GM06990 (cell line): ENCODE data around the gene DPAGT1.

Source experiments
- DNase-seq: peaks from one replicate; pipeline ENCODE4 v3.0.0-alpha.2; 2011; ENCODE audit not compliant: insufficient read length; ENCODE audit errors: extremely low read depth
- H3K27me3 ChIP-seq: replicated peaks from 2 replicates; pipeline ENCODE4 v1.6.0; 2011; ENCODE audit warnings: low read length; ENCODE audit not compliant: control insufficient read depth, insufficient read depth
- H3K36me3 ChIP-seq: 2 replicates; pipeline ENCODE4 v1.5.1; 2011; ENCODE audit warnings: low read length; ENCODE audit not compliant: control insufficient read depth, insufficient read depth
- H3K4me3 ChIP-seq: replicated peaks from 2 replicates; pipeline ENCODE4 v1.5.1; 2011; ENCODE audit warnings: low read depth, mild to moderate bottlenecking, control low read depth, low read length
- TF ChIP-seq, protein P1 (sequence below): IDR thresholded peaks from 2 replicates; pipeline ENCODE4 v1.5.1; 2011; ENCODE audit warnings: low read length, control low read depth, mild to moderate bottlenecking, inconsistent platforms; ENCODE audit not compliant: insufficient read depth, poor library complexity, severe bottlenecking

Gene DPAGT1

DNA sequence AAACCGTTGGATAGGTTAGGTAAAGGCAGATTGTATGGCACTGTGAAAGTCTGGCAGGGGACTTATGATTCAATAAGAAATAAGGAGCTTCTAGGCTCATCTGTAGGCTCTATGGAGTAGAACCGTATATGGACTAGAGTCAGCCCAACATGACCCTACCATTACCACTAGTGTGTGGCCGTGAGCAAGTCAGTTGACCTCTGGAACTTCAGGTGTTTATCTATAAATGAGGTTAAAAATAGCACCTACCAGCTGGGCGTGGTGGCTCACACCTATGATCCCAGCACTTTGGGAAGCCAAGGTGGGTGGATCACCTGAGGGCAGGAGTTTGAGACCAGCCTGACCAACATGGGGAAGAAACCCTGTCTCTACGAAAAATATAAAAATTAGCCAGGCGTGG is 24.2 kb upstream of the DPAGT1 start:
- DNase-seq: no peak
- TF ChIP-seq, protein P1, sequence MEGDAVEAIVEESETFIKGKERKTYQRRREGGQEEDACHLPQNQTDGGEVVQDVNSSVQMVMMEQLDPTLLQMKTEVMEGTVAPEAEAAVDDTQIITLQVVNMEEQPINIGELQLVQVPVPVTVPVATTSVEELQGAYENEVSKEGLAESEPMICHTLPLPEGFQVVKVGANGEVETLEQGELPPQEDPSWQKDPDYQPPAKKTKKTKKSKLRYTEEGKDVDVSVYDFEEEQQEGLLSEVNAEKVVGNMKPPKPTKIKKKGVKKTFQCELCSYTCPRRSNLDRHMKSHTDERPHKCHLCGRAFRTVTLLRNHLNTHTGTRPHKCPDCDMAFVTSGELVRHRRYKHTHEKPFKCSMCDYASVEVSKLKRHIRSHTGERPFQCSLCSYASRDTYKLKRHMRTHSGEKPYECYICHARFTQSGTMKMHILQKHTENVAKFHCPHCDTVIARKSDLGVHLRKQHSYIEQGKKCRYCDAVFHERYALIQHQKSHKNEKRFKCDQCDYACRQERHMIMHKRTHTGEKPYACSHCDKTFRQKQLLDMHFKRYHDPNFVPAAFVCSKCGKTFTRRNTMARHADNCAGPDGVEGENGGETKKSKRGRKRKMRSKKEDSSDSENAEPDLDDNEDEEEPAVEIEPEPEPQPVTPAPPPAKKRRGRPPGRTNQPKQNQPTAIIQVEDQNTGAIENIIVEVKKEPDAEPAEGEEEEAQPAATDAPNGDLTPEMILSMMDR: no peak
- Histone ChIP-seq H3K27me3 (no peaks in the 10 kb centered on the region), H3K4me3 (no peak overlapping the region), H3K36me3 (peaks cover 9% of the 10 kb centered on the region)

DNA sequence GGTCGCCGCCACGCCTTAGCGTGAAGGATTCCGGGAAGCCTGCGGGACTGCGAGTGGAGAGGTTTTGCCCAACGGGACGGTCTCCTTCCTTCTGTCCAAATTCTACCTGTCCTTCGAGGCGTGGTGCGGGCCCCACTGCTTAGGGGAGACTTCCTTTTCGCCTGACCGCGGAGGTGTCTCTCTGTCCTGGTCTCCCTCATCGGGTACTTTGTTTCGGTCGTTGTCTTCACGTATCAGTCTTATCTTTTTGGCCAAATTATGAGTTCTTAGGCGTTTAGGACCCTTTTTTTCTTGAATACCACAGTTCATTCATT is 20.1 kb upstream of the DPAGT1 start:
- no peaks in the 10 kb centered on the region for H3K27me3 ChIP-seq
- TF ChIP-seq, protein P1: no peak
- H3K4me3 ChIP-seq: peak overlapping the region; percentile 99
- H3K36me3 ChIP-seq: peaks cover 7% of the 10 kb centered on the region
- DNase-seq: no peak

DNA sequence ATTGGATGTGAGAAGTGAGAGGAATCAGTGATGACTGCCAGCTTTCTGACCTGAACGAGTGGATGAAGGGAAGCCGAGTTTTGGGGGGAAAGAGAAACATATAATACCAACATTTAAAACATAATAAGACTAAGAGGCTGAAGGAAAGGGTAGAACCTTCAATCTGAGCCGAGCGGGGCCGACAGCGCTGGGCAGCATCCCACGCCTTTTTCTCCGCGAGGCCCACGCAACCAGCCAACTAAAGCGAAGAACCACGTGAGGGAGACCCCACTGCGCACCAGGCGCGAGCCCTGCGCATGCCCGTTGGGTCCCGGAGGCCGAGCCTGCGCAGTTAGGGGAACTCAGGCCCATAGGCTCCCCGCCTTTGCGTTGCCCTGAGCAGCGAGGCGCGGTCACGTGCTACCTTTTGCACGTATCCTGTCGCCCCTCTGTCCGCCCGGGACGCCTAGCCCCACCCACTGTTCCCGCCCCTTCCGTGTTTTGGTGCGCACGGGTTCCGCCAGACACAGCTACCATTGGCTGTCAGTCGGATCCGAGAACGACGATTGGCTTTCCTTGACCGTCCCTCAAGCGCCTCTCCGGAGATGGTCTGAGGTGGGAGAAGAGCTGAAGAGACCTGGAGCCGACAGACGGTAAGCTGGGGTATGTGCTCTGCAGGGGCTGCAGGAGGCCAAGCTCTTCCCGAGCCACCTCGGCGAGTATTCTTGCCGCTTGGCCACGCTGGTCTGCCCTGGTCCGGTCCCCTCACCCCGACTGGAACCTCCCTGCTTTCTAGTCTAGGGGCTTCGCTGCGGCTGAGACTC is 19.6 kb upstream of the DPAGT1 start, which contains the start of gene HINFP:
Gene HINFP, plus strand, starts transcription at position 573 of the 803 bp plus-strand sequence. CDS start 5,365 bp downstream, outside the sequence.
- DNase-seq: peak; percentile 100
- TF ChIP-seq, protein P1: no peak
- no peaks in the 10 kb centered on the region for H3K27me3 ChIP-seq
- H3K4me3 ChIP-seq: peak within 1 kb of the TSS; percentile 99
- peaks cover 7% of the 10 kb centered on the region for H3K36me3 ChIP-seq

DNA sequence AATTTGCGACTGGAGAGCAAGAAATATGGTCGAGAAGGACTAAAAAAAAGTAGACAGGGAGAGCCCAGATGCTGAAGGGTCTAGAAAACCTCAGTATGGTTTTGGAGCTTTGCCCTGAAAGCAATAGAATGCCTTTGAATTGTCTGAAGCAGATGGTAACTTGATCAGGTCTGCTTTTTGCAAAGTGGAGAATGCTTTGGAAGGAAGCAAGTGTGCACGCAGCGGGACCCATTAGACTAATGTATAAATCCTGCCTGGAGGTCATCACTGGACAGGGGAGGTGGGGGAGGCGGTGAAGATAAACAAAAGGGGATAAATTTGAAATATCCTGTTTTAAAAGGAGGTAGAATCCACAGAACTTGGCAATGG is 19.0 kb upstream of the DPAGT1 start:
- Histone ChIP-seq H3K27me3 (no peaks in the 10 kb centered on the region), H3K36me3 (peaks cover 10% of the 10 kb centered on the region), H3K4me3 (peak overlapping the region; percentile 57)
- TF ChIP-seq, protein P1: no peak
- no peak for DNase-seq

DNA sequence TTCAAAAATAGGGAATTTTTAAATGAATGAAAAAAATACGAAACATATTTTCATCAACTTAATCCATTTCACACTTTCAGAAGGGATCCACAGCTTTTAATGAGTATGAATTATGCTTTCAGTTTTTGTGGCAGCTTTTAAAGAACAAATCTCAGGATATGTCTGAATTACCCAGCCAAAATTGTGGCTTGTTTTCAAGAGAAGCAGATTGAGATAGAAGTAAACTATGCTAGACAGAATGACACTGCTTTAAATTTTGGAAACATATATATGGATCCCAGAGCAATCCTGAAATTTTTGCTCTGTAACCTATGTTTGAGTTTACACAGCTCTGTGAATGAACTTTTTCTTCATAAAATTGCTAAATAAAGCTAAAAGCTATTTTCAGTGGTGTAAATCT is 17.3 kb upstream of the DPAGT1 start:
- no peak overlapping the region for H3K4me3 ChIP-seq
- no peaks in the 10 kb centered on the region for H3K27me3 ChIP-seq
- H3K36me3 ChIP-seq: peaks cover 13% of the 10 kb centered on the region
- no peak for DNase-seq
- TF ChIP-seq, protein P1: no peak
